GM18505 (cell line): ENCODE measurements around the gene TTC22.

ENCODE experiments used
- ATAC-seq: cut with Tn5 transposase; IDR thresholded peaks from one replicate; pipeline ENCODE4 v1.9.1; 2021; ENCODE audit not compliant: unreplicated experiment
- POLR2A ChIP-seq: IDR thresholded peaks from 4 replicates; pipeline ENCODE4 v1.6.1; 2011; ENCODE audit warnings: borderline replicate concordance; ENCODE audit not compliant: insufficient read depth, insufficient read length; ENCODE audit errors: extremely low read depth

Gene TTC22

GRCh38 chr1:54757833-54758232 lies 43.3 kb downstream of the TTC22 start:
- no peak for ATAC-seq
- no peak for TF ChIP-seq POLR2A

GRCh38 chr1:54754486-54755285 lies 46.4 kb downstream of the TTC22 start:
- TF ChIP-seq POLR2A, result no peak
- no peak for ATAC-seq

GRCh38 chr1:54754045-54754444 lies 47.1 kb downstream of the TTC22 start:
- no peak for TF ChIP-seq POLR2A
- ATAC-seq, result no peak

GRCh38 chr1:54751426-54751825 lies 49.7 kb downstream of the TTC22 start:
- no peak for ATAC-seq

GRCh38 chr1:54750596-54750995 lies 50.5 kb downstream of the TTC22 start:
- TF ChIP-seq POLR2A, result no peak
- ATAC-seq, result no peak

More at GRCh38 chr1:54751426-54751825, 49.7 kb downstream of the TTC22 start:
- no peak for TF ChIP-seq POLR2A

- TF ChIP-seq POLR2A, result no peak
- ATAC-seq, result no peak
Observed at GRCh38 chr1:54748094-54748835, 52.9 kb downstream of the TTC22 start.

GRCh38 chr1:54745864-54746263 lies 55.3 kb downstream of the TTC22 start:
- ATAC-seq, result no peak
- TF ChIP-seq POLR2A, result no peak

- TF ChIP-seq POLR2A, result no peak
- no peak for ATAC-seq
Observed at GRCh38 chr1:54745274-54745673, 55.8 kb downstream of the TTC22 start.

- no peak for TF ChIP-seq POLR2A
- no peak for ATAC-seq
Observed at GRCh38 chr1:54744696-54745095, 56.4 kb downstream of the TTC22 start.

GRCh38 chr1:54743416-54744226 lies 57.5 kb downstream of the TTC22 start:
- no peak for ATAC-seq
- TF ChIP-seq POLR2A, result no peak

- no peak for TF ChIP-seq POLR2A
- ATAC-seq, result no peak
Observed at GRCh38 chr1:54742282-54742681, 58.8 kb downstream of the TTC22 start.

- TF ChIP-seq POLR2A, result no peak
- no peak for ATAC-seq
Observed at GRCh38 chr1:54741531-54741930, 59.6 kb downstream of the TTC22 start.

GRCh38 chr1:54738244-54738643 lies 62.9 kb downstream of the TTC22 start:
- ATAC-seq, result no peak
- TF ChIP-seq POLR2A, result no peak
